Liver (tissue), 2 donors: ENCODE results near the gene LRRC4B.

Experiments used
- TF ChIP-seq, protein P1 (sequence below): fragments of 150-350 bp; IDR thresholded peaks from 2 replicates; pipeline ENCODE4 v1.5.1; 2017; ENCODE audit warnings: improper control_type of control experiment, low read depth, low read length; ENCODE audit not compliant: missing input control
- TF ChIP-seq, protein P2 (sequence below): IDR thresholded peaks from 2 replicates; pipeline ENCODE4 v1.6.1; 2016; ENCODE audit warnings: antibody characterized with exemption
- donor health status: healthy.

DNA sequence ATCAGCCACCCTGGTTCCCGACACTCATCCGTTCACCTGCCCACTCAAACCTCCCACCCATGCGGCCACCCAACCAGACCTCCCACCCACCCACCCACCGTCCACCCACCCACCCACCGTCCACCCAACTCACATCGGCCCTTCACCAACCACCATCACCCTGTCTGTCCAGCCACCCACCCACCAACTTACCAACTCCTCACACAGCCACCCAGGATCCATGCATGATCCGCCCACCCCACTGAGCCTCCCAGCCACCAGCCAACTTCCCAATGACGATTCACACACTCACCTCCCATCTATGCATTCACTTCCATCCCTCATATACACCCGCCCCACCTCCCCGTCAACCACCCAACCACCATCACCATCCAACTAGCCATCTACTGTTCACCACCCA is 61.5 kb downstream of the LRRC4B start:
- TF ChIP-seq, protein P1, sequence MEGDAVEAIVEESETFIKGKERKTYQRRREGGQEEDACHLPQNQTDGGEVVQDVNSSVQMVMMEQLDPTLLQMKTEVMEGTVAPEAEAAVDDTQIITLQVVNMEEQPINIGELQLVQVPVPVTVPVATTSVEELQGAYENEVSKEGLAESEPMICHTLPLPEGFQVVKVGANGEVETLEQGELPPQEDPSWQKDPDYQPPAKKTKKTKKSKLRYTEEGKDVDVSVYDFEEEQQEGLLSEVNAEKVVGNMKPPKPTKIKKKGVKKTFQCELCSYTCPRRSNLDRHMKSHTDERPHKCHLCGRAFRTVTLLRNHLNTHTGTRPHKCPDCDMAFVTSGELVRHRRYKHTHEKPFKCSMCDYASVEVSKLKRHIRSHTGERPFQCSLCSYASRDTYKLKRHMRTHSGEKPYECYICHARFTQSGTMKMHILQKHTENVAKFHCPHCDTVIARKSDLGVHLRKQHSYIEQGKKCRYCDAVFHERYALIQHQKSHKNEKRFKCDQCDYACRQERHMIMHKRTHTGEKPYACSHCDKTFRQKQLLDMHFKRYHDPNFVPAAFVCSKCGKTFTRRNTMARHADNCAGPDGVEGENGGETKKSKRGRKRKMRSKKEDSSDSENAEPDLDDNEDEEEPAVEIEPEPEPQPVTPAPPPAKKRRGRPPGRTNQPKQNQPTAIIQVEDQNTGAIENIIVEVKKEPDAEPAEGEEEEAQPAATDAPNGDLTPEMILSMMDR, result no peak
- TF ChIP-seq, protein P2, sequence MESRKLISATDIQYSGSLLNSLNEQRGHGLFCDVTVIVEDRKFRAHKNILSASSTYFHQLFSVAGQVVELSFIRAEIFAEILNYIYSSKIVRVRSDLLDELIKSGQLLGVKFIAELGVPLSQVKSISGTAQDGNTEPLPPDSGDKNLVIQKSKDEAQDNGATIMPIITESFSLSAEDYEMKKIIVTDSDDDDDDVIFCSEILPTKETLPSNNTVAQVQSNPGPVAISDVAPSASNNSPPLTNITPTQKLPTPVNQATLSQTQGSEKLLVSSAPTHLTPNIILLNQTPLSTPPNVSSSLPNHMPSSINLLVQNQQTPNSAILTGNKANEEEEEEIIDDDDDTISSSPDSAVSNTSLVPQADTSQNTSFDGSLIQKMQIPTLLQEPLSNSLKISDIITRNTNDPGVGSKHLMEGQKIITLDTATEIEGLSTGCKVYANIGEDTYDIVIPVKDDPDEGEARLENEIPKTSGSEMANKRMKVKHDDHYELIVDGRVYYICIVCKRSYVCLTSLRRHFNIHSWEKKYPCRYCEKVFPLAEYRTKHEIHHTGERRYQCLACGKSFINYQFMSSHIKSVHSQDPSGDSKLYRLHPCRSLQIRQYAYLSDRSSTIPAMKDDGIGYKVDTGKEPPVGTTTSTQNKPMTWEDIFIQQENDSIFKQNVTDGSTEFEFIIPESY, result no peak
